ENCODE results near the gene HOXD8. TPM values are rescaled to one million over a fixed set of nuclear protein-coding genes. Genes with fewer than 3 reads are reported as not detected.

The HOXD8 gene
- total RNA-seq, 1 experiment from 2014 or later, result not detected

GRCh38 chr2:176115883-176116813 lies 13.4 kb upstream of the HOXD8 start, which contains the start of gene HOXD10:
Gene HOXD10, plus strand, starts transcription at chr2:176116778. Its CDS starts 56 bp downstream, at chr2:176116834.
- ATAC-seq (no peak), DNase-seq (ENCODE audit: low read depth, low spot score) (no peak)
- ChIA-PET POLR2A (no interaction called here), CTCF (no interaction called here)
- intact Hi-C loops (cut with micrococcal nuclease; ENCODE audit: unreplicated experiment) (no loop called here), in situ Hi-C loops (cut with HindIII; ENCODE audit: low pct_unique_long_range_greater_than_20kb, low sequenced_read_pairs) (no loop called here)
- H3K4me3 ChIP-seq (ENCODE audit: low read depth in 2 of 2, low read length in 2 of 2), result no peak within 1 kb of the TSS
- 0 out of 2 replicates have a peak, but pooled peaks cover 3% of the 10 kb centered on the region for H3K4me1 ChIP-seq (ENCODE audit: control insufficient read depth, insufficient read depth, low read length)
- H3K27ac ChIP-seq (ENCODE audit: low read length), result no peak within 1 kb of the TSS
- peaks cover 2% of the 10 kb centered on the region; the same call in 1 of the 2 replicates for H3K27me3 ChIP-seq (ENCODE audit: control insufficient read depth, insufficient read depth, low read length)
- TF ChIP-seq SIN3A (IDR thresholded peaks at IDR 0.05; ENCODE audit: borderline replicate concordance, insufficient read depth, low read depth, low read length) (no peak), REST (IDR thresholded peaks at IDR 0.05; ENCODE audit: insufficient read depth in 1 of 2, low read depth in 2 of 2, low read length in 1 of 2) (no peak), POLR2AphosphoS5 (IDR thresholded peaks at IDR 0.05; ENCODE audit: low read depth, low read length) (no peak), TCF7L2 (IDR thresholded peaks at IDR 0.05; ENCODE audit: low read depth, low read length) (no peak)
- TF ChIP-seq, protein P1, sequence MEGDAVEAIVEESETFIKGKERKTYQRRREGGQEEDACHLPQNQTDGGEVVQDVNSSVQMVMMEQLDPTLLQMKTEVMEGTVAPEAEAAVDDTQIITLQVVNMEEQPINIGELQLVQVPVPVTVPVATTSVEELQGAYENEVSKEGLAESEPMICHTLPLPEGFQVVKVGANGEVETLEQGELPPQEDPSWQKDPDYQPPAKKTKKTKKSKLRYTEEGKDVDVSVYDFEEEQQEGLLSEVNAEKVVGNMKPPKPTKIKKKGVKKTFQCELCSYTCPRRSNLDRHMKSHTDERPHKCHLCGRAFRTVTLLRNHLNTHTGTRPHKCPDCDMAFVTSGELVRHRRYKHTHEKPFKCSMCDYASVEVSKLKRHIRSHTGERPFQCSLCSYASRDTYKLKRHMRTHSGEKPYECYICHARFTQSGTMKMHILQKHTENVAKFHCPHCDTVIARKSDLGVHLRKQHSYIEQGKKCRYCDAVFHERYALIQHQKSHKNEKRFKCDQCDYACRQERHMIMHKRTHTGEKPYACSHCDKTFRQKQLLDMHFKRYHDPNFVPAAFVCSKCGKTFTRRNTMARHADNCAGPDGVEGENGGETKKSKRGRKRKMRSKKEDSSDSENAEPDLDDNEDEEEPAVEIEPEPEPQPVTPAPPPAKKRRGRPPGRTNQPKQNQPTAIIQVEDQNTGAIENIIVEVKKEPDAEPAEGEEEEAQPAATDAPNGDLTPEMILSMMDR (IDR thresholded peaks at IDR 0.05), result no peak
- no peaks in the 10 kb centered on the region for H3K36me3 ChIP-seq (ENCODE audit: control insufficient read depth, insufficient read depth, low read length)
- BruUV-seq (replicated peaks), result no TSS peak
- no peaks in the 10 kb centered on the region for H3K9me3 ChIP-seq (ENCODE audit: control insufficient read depth, insufficient read depth, low read depth, low read length)

- H3K4me1 ChIP-seq (ENCODE audit: control insufficient read depth, insufficient read depth, low read length), result no peaks in the 10 kb centered on the region
- intact Hi-C loops (cut with micrococcal nuclease; ENCODE audit: unreplicated experiment) (no loop called here), in situ Hi-C loops (cut with HindIII; ENCODE audit: low pct_unique_long_range_greater_than_20kb, low sequenced_read_pairs) (no loop called here)
- no TSS peak for BruUV-seq (replicated peaks)
- no peak overlapping the region for H3K27ac ChIP-seq (ENCODE audit: low read length)
- CTCF ChIA-PET, result interaction anchor here (0.6 kb wide), 1 partner anchor 312 kb away, joined by 3 read pairs; no protein-coding TSS in a partner anchor
- ATAC-seq, result no peak
- peaks cover 2% of the 10 kb centered on the region; the same call in 1 of the 2 replicates for H3K27me3 ChIP-seq (ENCODE audit: control insufficient read depth, insufficient read depth, low read length)
- no peaks in the 10 kb centered on the region for H3K36me3 ChIP-seq (ENCODE audit: control insufficient read depth, insufficient read depth, low read length)
- no peak for TF ChIP-seq POLR2AphosphoS5 (IDR thresholded peaks at IDR 0.05; ENCODE audit: low read depth, low read length)
- no peak for TF ChIP-seq SIN3A (IDR thresholded peaks at IDR 0.05; ENCODE audit: borderline replicate concordance, insufficient read depth, low read depth, low read length)
- TF ChIP-seq TCF7L2 (IDR thresholded peaks at IDR 0.05; ENCODE audit: low read depth, low read length), result no peak
- POLR2A ChIA-PET, result no interaction called here
- no peak for DNase-seq (ENCODE audit: low read depth, low spot score)
- H3K9me3 ChIP-seq (ENCODE audit: control insufficient read depth, insufficient read depth, low read depth, low read length), result no peaks in the 10 kb centered on the region
- H3K4me3 ChIP-seq (ENCODE audit: low read depth in 2 of 2, low read length in 2 of 2), result no peak overlapping the region
Measured at GRCh38 chr2:176117162-176117822, 12.2 kb upstream of the HOXD8 start.
